Stimulated activated CD8-positive, alpha-beta memory T cell treated with anti-CD3 and anti-CD28 coated beads, Interleukin-15, amount 100 ng/mL, for 24 hours (primary cell): ENCODE measurements around the gene NELL2.

Experiments used
- DNase-seq: peaks from one replicate; pipeline ENCODE4 v3.0.0-alpha.2; 2020; ENCODE audit warnings: low read depth

The NELL2 gene

DNA sequence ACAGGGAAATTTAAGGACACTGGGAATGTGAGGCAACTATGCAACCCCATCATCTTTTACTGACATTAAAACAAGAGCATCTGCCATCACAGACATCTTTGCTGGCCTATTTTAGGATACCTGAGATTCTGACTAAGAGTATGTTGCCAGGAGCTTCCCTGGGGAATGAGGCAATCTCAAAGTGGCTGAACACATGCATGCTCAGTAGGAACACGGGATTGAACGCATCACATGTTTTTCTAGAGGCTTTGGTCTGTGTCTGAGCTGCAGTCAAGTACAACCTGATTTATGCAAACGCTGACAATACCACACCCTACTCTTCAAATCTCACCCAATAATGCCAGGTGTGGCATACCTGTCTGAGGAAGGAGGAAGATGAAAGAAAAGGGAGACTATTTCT lies 416.5 kb downstream of the NELL2 start:
- DNase-seq, result no peak
